ENCODE measurements around the gene GAL3ST3. TPM values are rescaled to one million over a fixed set of nuclear protein-coding genes. Genes with fewer than 3 reads are reported as not detected.

GAL3ST3 gene
- total and polyA plus RNA-seq, 2 of the 8 experiments (the other 6 are each of a cell fraction or from before 2014, with no cell fraction given): 21.1 to 21.4 TPM

- Histone ChIP-seq H2BK20ac (ENCODE audit: low read length) (no peak overlapping the region), H3K9me3 (ENCODE audit: insufficient read depth in 2 of 2, low read depth in 1 of 2, low read length in 1 of 2) (no peaks in the 10 kb centered on the region), H3K14ac (ENCODE audit: insufficient read length) (no peak overlapping the region), H3K23me2 (ENCODE audit: low read depth, low read length) (no peaks in the 10 kb centered on the region; the same call in 1 of the 2 replicates), H3K4me1 (replicated peaks in 1 of 4; ENCODE audit: control insufficient read depth in 3 of 4, insufficient read depth in 4 of 4, low read length in 3 of 4) (peaks cover 0 to 3% (median under 1%) of the 10 kb centered on the region in 4 experiments; a peak in 1 of 7 replicates), H2AFZ (ENCODE audit: low read length) (no peak overlapping the region), H3K4me2 (ENCODE audit: insufficient read depth in 1 of 2, low read depth in 2 of 2, low read length in 2 of 2) (no peak overlapping the region), H3K56ac (replicated peaks; ENCODE audit: insufficient read length, low read depth, low read length) (no peak overlapping the region), H4K91ac (replicated peaks; ENCODE audit: insufficient read length, low read length) (no peak overlapping the region), H2BK5ac (ENCODE audit: low read depth, low read length) (no peak overlapping the region), H4K5ac (ENCODE audit: insufficient read length, low read depth, low read length) (no peak overlapping the region), H3K79me1 (ENCODE audit: low read depth, low read length) (peaks cover 3% of the 10 kb centered on the region), H3K9ac (replicated peaks in 1 of 4; ENCODE audit: extremely low read depth in 1 of 4, low read depth in 3 of 4, low read length in 3 of 4) (no peak overlapping the region), H3K79me2 (ENCODE audit: control insufficient read depth in 1 of 2, insufficient read depth in 2 of 2, low read length in 2 of 2) (no peaks in the 10 kb centered on the region; a peak in 1 of 4 replicates), H2BK120ac (replicated peaks; ENCODE audit: low read depth, low read length) (no peak overlapping the region), H2BK12ac (ENCODE audit: low read depth, low read length) (no peak overlapping the region), H3K27ac (ENCODE audit: low read depth, low read length) (no peak overlapping the region), H4K20me1 (replicated peaks in 1 of 2; ENCODE audit: control insufficient read depth in 1 of 2, insufficient read depth in 2 of 2, low read length in 2 of 2) (no peaks in the 10 kb centered on the region), H3K36me3 (ENCODE audit: control insufficient read depth in 2 of 4, insufficient read depth in 4 of 4, low read length in 3 of 4) (no peaks in the 10 kb centered on the region), H3K4me3 (ENCODE audit: extremely low read depth in 1 of 4, insufficient read depth in 2 of 4, low read depth in 3 of 4, low read length in 4 of 4) (no peak overlapping the region), H4K8ac (ENCODE audit: extremely low read depth, insufficient read depth, low read length) (no peak overlapping the region), H2BK15ac (ENCODE audit: low read length) (no peak overlapping the region), H3K4ac (replicated peaks; ENCODE audit: insufficient read length, low read depth, low read length) (no peak overlapping the region), H3K27me3 (replicated peaks in 1 of 4; ENCODE audit: control insufficient read depth in 3 of 4, extremely low read depth in 1 of 4, insufficient read depth in 3 of 4, low read length in 3 of 4) (no peaks in the 10 kb centered on the region), H2AK5ac (ENCODE audit: low read depth, low read length) (no peak overlapping the region), H3K18ac (ENCODE audit: extremely low read depth, low read length) (no peak overlapping the region), H3K23ac (ENCODE audit: insufficient read length) (no peak overlapping the region)
- 93% methylated on average over 7 of the region's 9 CpGs; no CpG with 5 or more reads in 1 of the 2 experiments for WGBS, 2 experiments (ENCODE audit: extremely low coverage in 1 of 2, insufficient coverage in 1 of 2, insufficient read length in 1 of 2, insufficient replicate concordance in 2 of 2, low coverage in 1 of 2, low lambda C conversion rate in 2 of 2, missing lambda C conversion rate in 1 of 2)
- no peak for FAIRE-seq
- TF ChIP-seq TAF7 (optimal IDR thresholded peaks at IDR 0.05; ENCODE audit: borderline replicate concordance, low read depth, low read length): no peak
- no peak for TF ChIP-seq CBX8 (IDR thresholded peaks at IDR 0.05; ENCODE audit: borderline replicate concordance, low read depth, low read length)
- TF ChIP-seq RXRA (IDR thresholded peaks at IDR 0.05; ENCODE audit: insufficient read depth, low read depth, low read length): no peak
- no peak for TF ChIP-seq CTBP2 (IDR thresholded peaks at IDR 0.05; ENCODE audit: borderline replicate concordance, insufficient read depth, insufficient read length, low read length)
- DNase-seq (ENCODE audit: low read depth in 1 of 2, low spot score in 2 of 2): no peak
- POLR2A ChIA-PET (ENCODE audit: partially characterized antibody): interaction anchor here (0.8 to 1.0 kb wide), 2 partner anchors 11 to 18 kb away, joined by 3 read pairs; no protein-coding TSS in a partner anchor
- CTCF ChIA-PET (ENCODE audit: partially characterized antibody): interaction anchor here (0.6 to 2.8 kb wide), 2 partner anchors 32 to 46 kb away, joined by 4 to 9 read pairs; no protein-coding TSS in a partner anchor
These were observed 38.4 kb upstream of the GAL3ST3 start for GRCh38 chr11:66087148-66087908.

Data from H1 (cell line).